Spleen (tissue), 7 donors: ENCODE results near the gene DNAJC17.

Experiments
- CTCF ChIP-seq, 11 experiments: fragments of 200-600 bp in 7 of 11; fragments of 450-650 bp in 4 of 11; sonication (generic) in 4 of 11; IDR thresholded peaks in 8 of 11; conservative IDR thresholded peaks in 3 of 11; 1 replicate in 7 of 11; 2 replicates in 4 of 11; pipeline versions ENCODE4 v1.4.0 to v1.8.0; 2016 to 2021; ENCODE audit warnings: antibody characterized with exemption in 11 of 11, inconsistent platforms in 4 of 11, mild to moderate bottlenecking in 1 of 11
- POLR2A ChIP-seq, 3 donors: fragments of 450-650 bp; IDR thresholded peaks; one replicate each; pipeline ENCODE4 v1.5.1; 2017; ENCODE audit warnings: antibody characterized with exemption in 3 of 3, mild to moderate bottlenecking in 1 of 3
- POLR2AphosphoS5 ChIP-seq, 3 donors: sonication (generic); formaldehyde crosslinking; IDR thresholded peaks; one replicate each; pipeline ENCODE4 v1.5.1; 2017; ENCODE audit warnings: antibody characterized with exemption in 3 of 3
- donor health status: DM: no; HTN: no; CAD: no; lungs with moderate emphysema.
- donor health status: DM: no; HTN: no; CAD: no.
- donor health status: DM: no; HTN: no; CAD: no.

DNA sequence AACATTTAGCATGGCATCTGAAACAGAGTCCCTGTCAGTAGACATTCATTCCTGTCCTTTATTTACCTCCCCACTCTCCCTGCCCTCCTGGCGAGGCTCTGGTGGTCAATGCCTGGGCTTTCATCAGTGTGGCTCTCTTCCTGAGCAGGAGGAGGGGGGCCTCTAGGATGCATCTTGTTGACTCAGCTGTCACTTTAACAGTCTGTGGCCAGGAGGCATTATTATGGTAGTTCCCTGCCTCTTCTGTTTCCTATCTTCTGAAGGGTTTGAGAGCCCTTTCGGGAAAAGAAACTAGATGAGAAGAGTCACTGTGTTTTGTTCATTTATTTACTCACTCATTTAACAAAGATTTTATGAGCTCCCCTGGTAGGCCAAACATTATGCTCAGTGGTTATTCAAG is 23.6 kb upstream of the DNAJC17 start:
- no peak for TF ChIP-seq CTCF (IDR thresholded peaks at IDR 0.05 in 8 of 11, conservative IDR thresholded peaks at IDR 0.05 in 3 of 11)
- no peak for TF ChIP-seq POLR2A (IDR thresholded peaks at IDR 0.05)
- TF ChIP-seq POLR2AphosphoS5 (IDR thresholded peaks at IDR 0.05), result no peak
